Measurements from ENCODE around the gene ALS2CL.

The ALS2CL gene

DNA sequence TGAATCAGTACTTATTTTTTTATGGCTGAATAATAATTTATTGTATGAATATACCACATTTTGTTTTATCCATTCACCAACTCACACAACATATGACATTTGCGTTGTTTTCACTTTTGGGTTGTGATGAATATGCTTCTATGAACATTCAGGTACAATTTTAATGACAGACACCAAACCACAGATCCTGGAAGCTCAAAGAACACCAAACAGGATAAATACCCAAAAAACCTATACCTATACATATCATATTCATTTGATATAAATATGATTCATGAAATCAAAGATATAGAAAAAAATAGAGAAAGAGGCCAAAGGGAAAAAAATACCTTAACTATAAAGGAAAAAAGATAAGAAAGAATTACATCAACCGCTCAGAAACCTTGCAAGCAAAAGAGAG is 45.4 kb downstream of the ALS2CL start:
- TF ChIP-seq, protein P1, sequence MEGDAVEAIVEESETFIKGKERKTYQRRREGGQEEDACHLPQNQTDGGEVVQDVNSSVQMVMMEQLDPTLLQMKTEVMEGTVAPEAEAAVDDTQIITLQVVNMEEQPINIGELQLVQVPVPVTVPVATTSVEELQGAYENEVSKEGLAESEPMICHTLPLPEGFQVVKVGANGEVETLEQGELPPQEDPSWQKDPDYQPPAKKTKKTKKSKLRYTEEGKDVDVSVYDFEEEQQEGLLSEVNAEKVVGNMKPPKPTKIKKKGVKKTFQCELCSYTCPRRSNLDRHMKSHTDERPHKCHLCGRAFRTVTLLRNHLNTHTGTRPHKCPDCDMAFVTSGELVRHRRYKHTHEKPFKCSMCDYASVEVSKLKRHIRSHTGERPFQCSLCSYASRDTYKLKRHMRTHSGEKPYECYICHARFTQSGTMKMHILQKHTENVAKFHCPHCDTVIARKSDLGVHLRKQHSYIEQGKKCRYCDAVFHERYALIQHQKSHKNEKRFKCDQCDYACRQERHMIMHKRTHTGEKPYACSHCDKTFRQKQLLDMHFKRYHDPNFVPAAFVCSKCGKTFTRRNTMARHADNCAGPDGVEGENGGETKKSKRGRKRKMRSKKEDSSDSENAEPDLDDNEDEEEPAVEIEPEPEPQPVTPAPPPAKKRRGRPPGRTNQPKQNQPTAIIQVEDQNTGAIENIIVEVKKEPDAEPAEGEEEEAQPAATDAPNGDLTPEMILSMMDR (IDR thresholded peaks at IDR 0.05; ENCODE audit: extremely low read depth, missing control alignments): no peak

GRCh38 chr3:46646700-46647099 is 46.8 kb downstream of the ALS2CL start:
- DNase-seq (ENCODE audit: low spot score): no peak
- TF ChIP-seq, protein P1 (IDR thresholded peaks at IDR 0.05; ENCODE audit: extremely low read depth, missing control alignments): no peak

More for the DNA sequence above, 45.4 kb downstream of the ALS2CL start:
- DNase-seq (ENCODE audit: low spot score): no peak

DNA sequence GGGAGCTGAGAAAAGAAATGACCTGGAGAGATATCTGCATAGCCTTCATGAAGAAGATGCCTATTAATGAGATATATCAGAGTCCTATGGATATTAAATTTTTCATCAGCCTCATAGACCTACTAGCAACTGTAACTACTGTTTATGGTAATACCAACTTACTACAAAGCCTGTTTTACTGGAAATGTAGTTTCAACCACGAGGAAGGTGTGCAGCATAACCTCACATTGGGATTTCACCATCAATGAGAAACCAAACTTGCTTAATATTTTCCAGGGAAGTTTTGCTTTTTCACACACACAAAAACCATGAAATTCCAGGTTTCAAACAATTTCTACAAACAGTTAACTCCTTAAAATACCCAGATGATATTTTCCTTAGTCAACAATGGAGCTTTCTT is 49.8 kb downstream of the ALS2CL start:
- TF ChIP-seq, protein P1 (IDR thresholded peaks at IDR 0.05; ENCODE audit: extremely low read depth, missing control alignments): no peak
- no peak for DNase-seq (ENCODE audit: low spot score)

DNA sequence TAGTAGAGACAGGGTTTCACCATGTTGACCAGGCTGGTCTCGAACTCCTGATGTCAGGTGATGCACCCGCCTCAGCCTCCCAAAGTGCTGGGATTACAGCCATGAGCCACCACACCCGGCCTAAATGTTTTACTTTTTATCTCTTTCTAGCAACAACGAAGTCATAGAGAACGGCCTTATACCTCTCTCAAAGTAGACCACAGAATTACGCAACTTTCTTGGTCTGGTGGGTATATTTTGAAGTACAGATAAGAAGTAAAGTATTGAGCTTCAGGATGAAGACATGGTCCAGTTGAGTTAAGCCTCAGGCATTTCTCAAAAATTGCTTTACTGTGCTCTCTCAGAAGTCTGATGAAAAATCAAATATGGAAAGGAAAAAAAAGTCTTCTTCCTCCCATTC is 50.5 kb downstream of the ALS2CL start:
- TF ChIP-seq, protein P1 (IDR thresholded peaks at IDR 0.05; ENCODE audit: extremely low read depth, missing control alignments): no peak
- no peak for DNase-seq (ENCODE audit: low spot score)

- no peak for DNase-seq (ENCODE audit: low spot score)
- TF ChIP-seq, protein P1 (IDR thresholded peaks at IDR 0.05; ENCODE audit: extremely low read depth, missing control alignments): no peak
These were observed 52.6 kb downstream of the ALS2CL start for GRCh38 chr3:46640927-46641326.

GRCh38 chr3:46639221-46639620 is 54.3 kb downstream of the ALS2CL start:
- DNase-seq (ENCODE audit: low spot score): no peak

GRCh38 chr3:46634856-46635255 is 58.6 kb downstream of the ALS2CL start:
- TF ChIP-seq, protein P1 (IDR thresholded peaks at IDR 0.05; ENCODE audit: extremely low read depth, missing control alignments): no peak
- no peak for DNase-seq (ENCODE audit: low spot score)

More at GRCh38 chr3:46639221-46639620, 54.3 kb downstream of the ALS2CL start:
- TF ChIP-seq, protein P1 (IDR thresholded peaks at IDR 0.05; ENCODE audit: extremely low read depth, missing control alignments): no peak

All from GM20000 (cell line).